ENCODE data around the gene ETV4.

DNA sequence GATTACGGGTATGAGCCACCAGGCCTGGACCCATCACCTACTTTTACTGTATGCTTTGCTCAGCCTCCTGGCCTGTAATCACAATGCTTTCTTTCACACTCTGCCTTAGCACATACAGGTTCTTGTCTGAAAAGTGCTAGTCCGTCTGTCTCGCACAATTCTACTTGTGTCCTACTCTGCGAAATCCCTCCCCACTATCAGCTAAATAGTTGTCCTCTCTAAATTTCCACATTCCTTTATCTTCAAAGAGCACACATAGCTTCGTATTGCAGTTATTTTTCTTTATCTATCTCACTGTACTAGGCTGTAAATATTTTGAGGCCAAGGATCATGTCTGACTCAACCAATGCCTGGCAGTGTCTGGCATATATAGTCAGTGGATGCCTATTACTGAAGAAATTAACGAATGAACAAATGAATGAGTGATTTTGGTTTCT is 38.5 kb upstream of the ETV4 start:
- TF ChIP-seq, protein P1, sequence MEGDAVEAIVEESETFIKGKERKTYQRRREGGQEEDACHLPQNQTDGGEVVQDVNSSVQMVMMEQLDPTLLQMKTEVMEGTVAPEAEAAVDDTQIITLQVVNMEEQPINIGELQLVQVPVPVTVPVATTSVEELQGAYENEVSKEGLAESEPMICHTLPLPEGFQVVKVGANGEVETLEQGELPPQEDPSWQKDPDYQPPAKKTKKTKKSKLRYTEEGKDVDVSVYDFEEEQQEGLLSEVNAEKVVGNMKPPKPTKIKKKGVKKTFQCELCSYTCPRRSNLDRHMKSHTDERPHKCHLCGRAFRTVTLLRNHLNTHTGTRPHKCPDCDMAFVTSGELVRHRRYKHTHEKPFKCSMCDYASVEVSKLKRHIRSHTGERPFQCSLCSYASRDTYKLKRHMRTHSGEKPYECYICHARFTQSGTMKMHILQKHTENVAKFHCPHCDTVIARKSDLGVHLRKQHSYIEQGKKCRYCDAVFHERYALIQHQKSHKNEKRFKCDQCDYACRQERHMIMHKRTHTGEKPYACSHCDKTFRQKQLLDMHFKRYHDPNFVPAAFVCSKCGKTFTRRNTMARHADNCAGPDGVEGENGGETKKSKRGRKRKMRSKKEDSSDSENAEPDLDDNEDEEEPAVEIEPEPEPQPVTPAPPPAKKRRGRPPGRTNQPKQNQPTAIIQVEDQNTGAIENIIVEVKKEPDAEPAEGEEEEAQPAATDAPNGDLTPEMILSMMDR (IDR thresholded peaks at IDR 0.05) = no peak
- no peak for TF ChIP-seq POLR2A (IDR thresholded peaks at IDR 0.05)
